Large intestine (tissue), 3 donors: ENCODE data around the gene IKBKG. TPM values are rescaled to one million over a fixed set of nuclear protein-coding genes. Genes with fewer than 3 reads are reported as not detected.
A peak's percentile ranks its signal among the peaks of the same experiment; 100 is the strongest.
"Not testable (repeated sequence)": the region's sequence is repeated elsewhere in the genome, so short reads cannot be mapped to it uniquely, and the experiment has no call there.

Experiments used
- DNase-seq, 2 donors: peaks; one replicate each; pipeline versions ENCODE4 v3.0.0 to v3.0.0-alpha.2; 2013
- H3K27ac ChIP-seq: one replicate; pipeline ENCODE4 v1.5.1; 2013; ENCODE audit warnings: low read length
- H3K27me3 ChIP-seq: 2 replicates; pipeline ENCODE4 v1.6.1; 2013; ENCODE audit warnings: low read length; ENCODE audit not compliant: control insufficient read depth, insufficient read depth
- H3K36me3 ChIP-seq: 2 replicates; pipeline ENCODE4 v1.6.1; 2013; ENCODE audit warnings: low read length; ENCODE audit not compliant: control insufficient read depth, insufficient read depth
- H3K4me1 ChIP-seq: one replicate; pipeline ENCODE4 v1.6.1; 2013; ENCODE audit warnings: low read length; ENCODE audit not compliant: control insufficient read depth, insufficient read depth
- H3K4me3 ChIP-seq: one replicate; pipeline ENCODE4 v1.5.1; 2013; ENCODE audit warnings: low read length
- H3K9me3 ChIP-seq: one replicate; pipeline ENCODE4 v1.6.1; 2013; ENCODE audit warnings: mild to moderate bottlenecking, low read depth, low read length, moderate library complexity; ENCODE audit not compliant: control insufficient read depth
- WGBS: methylation state at CpG from one replicate; pipeline ENCODE4 v1.1.5; 2013; ENCODE audit warnings: low lambda C conversion rate; ENCODE audit not compliant: insufficient coverage; 5-methylcytosine and 5-hydroxymethylcytosine counted together
- polyA plus RNA-seq: library from polyadenylated mRNA; unstranded; fragments of 120-200 nt; gene quantifications from one replicate; pipeline ENCODE4 v1.2.1, GENCODE V29; 2013

IKBKG gene
- polyA plus RNA-seq, 1 donor = 16.4 TPM

DNA sequence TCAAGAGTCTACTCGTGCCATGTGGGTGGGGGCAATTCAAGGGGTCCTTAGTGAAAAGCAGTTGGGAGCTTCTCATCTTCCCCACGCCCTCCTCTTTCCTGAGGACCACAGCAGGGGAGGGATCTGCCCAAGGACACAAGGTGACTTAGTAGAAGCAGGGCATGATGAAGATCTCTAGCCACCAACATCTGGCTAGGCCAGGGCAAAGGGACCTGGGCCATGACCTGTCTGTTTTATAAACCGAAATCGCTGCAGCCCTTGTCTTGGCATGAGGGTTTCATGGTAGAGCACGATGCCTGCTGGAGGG, 5.9 kb upstream of the IKBKG start:
- Histone ChIP-seq H3K4me3 (no peak overlapping the region), H3K27me3 (no peaks in the 10 kb centered on the region), H3K36me3 (no peaks in the 10 kb centered on the region), H3K27ac (no peak overlapping the region), H3K4me1 (no peaks in the 10 kb centered on the region), H3K9me3 (no peaks in the 10 kb centered on the region)
- DNase-seq = no peak
- WGBS = no CpG with 5 or more reads among the region's 5 CpGs

- H3K27ac ChIP-seq = no peak overlapping the region
- no peaks in the 10 kb centered on the region for H3K4me1 ChIP-seq
- no peak overlapping the region for H3K4me3 ChIP-seq
- no peak for DNase-seq
- H3K36me3 ChIP-seq = no peaks in the 10 kb centered on the region
- no CpG with 5 or more reads among the region's 12 CpGs for WGBS
- H3K27me3 ChIP-seq = no peaks in the 10 kb centered on the region
- H3K9me3 ChIP-seq = no peaks in the 10 kb centered on the region
These were observed 5.3 kb upstream of the IKBKG start for GRCh38 chrX:154541896-154542722.

GRCh38 chrX:154542723-154543424, 4.5 kb upstream of the IKBKG start:
- no peaks in the 10 kb centered on the region for H3K4me1 ChIP-seq
- no peak for DNase-seq
- WGBS = no CpG with 5 or more reads among the region's 20 CpGs

GRCh38 chrX:154545673-154546274, 1.6 kb upstream of the IKBKG start:
- no peaks in the 10 kb centered on the region for H3K4me1 ChIP-seq
- no peaks in the 10 kb centered on the region for H3K9me3 ChIP-seq
- DNase-seq = no peak
- no peak overlapping the region for H3K27ac ChIP-seq
- no peak overlapping the region for H3K4me3 ChIP-seq
- WGBS = no CpG with 5 or more reads among the region's 17 CpGs
- H3K36me3 ChIP-seq = no peaks in the 10 kb centered on the region
- no peaks in the 10 kb centered on the region for H3K27me3 ChIP-seq

More at GRCh38 chrX:154542723-154543424, 4.5 kb upstream of the IKBKG start:
- Histone ChIP-seq H3K4me3 (no peak overlapping the region), H3K36me3 (no peaks in the 10 kb centered on the region), H3K27ac (no peak overlapping the region), H3K27me3 (no peaks in the 10 kb centered on the region), H3K9me3 (no peaks in the 10 kb centered on the region)

DNA sequence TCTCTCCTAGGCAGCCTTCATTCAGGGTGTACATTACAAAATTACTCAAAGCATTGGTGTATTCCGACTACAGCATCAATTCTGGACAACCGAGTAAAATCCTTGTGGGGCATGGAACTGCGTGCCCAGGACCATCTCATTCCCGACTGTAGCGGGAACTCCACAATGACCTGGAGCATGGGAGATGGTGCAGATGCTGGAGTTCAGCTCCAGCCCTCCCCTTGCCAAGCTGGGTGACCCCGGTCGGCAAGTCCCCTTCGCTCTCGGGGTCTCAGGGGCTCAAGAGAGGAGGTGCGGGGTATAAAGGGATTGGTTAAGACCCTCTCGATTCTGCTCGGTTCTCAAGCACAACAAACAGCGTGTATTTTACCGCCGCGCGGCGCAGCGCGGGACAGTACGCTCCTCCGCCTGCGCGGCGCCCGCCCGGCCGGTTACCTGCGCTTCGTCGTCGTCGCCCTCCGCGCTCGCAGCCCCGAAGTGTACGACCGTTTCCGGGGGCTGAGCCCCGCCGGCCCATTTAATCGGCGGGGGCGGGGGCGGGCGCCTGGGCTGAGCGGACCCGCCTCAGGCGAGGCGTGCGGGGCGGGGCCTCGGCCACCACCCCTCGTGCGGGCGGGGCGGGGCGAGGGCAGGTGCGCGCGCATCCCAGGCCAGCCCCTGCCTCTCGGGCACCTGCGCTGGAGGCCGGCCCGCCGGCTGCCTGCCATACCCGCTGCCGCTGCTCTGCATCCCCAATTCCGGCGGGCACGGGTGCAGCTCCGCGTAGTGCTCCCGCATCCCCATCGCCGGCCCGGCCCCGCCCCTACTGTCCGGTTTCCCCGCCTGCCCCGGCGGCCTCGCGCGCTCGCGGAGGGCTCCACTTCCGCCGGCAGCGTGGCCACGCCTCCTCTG, 821 bp upstream of the IKBKG start, which contains the start of gene G6PD:
Gene G6PD, minus strand, starts transcription at position 493 of the 891 bp plus-strand sequence. CDS start 691 bp downstream, outside the sequence.
- H3K27me3 ChIP-seq = no peaks in the 10 kb centered on the region
- no peaks in the 10 kb centered on the region for H3K4me1 ChIP-seq
- H3K27ac ChIP-seq = peak within 1 kb of the TSS; percentile 95
- no peaks in the 10 kb centered on the region for H3K9me3 ChIP-seq
- no peak for DNase-seq
- H3K36me3 ChIP-seq = no peaks in the 10 kb centered on the region
- WGBS = no CpG with 5 or more reads among the region's 92 CpGs
- peak within 1 kb of the TSS; percentile 85 for H3K4me3 ChIP-seq

DNA sequence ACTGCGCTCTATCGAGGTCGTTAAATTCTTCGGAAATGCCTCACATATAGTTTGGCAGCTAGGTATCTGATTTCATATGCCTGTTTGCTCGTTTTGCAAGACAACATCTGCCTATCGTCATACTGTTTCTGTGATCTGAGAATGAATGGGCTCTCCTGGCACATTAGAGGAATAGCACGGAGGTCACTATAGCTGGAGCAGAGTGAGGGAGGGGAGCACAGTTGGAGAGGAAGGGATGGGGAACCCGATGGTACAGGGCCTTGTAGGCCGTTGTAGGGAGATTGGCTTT, 552 bp downstream of the IKBKG start:
- H3K9me3 ChIP-seq = no peaks in the 10 kb centered on the region
- DNase-seq = no peak
- peak overlapping the region; percentile 95 for H3K27ac ChIP-seq
- no peaks in the 10 kb centered on the region for H3K4me1 ChIP-seq
- H3K36me3 ChIP-seq = peaks cover 2% of the 10 kb centered on the region
- no CpG with 5 or more reads among the region's 9 CpGs for WGBS
- H3K4me3 ChIP-seq = peak overlapping the region; percentile 85
- H3K27me3 ChIP-seq = no peaks in the 10 kb centered on the region

- H3K27me3 ChIP-seq = no peaks in the 10 kb centered on the region
- no peak overlapping the region for H3K27ac ChIP-seq
- H3K4me1 ChIP-seq = no peaks in the 10 kb centered on the region
- no peaks in the 10 kb centered on the region for H3K9me3 ChIP-seq
- no CpG with 5 or more reads among the region's 1 CpG for WGBS
- H3K36me3 ChIP-seq = peaks cover 10% of the 10 kb centered on the region
- DNase-seq = no peak
- no peak overlapping the region for H3K4me3 ChIP-seq
These were observed 2.3 kb downstream of the IKBKG start for GRCh38 chrX:154549766-154550165.

DNA sequence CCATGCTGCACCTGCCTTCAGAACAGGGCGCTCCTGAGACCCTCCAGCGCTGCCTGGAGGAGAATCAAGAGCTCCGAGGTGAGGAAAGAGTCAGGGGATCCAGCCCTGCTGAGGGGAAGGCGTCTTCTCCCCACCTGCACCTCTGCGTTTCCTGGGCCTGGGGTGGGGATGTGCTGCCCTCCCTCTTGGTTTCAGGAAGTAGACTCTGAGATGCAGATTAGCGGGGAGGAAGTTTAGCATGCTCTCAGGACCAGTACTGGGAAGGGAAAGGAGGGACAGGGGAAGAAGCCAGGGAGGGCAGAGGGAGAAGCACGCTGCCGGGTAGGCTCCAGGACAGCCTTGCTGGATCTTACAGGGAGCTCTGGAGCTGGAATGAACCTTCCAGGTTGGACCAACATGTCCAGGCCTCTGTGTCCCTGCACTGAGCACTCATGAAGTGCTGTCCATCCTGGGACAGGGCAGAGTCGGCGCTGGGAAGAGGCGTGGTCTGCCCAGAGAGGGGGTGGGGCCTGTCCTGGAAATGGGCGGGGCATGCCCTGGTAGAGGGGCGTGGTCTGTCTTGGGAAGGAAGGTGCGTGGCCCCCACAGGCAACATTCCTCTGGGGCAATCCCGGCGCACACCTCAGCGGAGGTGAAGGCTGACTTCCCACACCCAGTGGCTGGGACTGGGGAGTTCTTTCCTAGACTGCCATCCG, 4.8 kb downstream of the IKBKG start:
- H3K9me3 ChIP-seq, H3K4me1 ChIP-seq, H3K36me3 ChIP-seq, DNase-seq, H3K27me3 ChIP-seq, H3K27ac ChIP-seq, H3K4me3 ChIP-seq: not testable (repeated sequence)
- no CpG with 5 or more reads among the region's 18 CpGs for WGBS

GRCh38 chrX:154558060-154558690, 10.8 kb downstream of the IKBKG start:
- DNase-seq, H3K27ac ChIP-seq, H3K4me3 ChIP-seq, H3K4me1 ChIP-seq, H3K36me3 ChIP-seq, H3K27me3 ChIP-seq, H3K9me3 ChIP-seq: not testable (repeated sequence)
- no CpG with 5 or more reads among the region's 24 CpGs for WGBS
